Ascending aorta (tissue), 2 donors: ENCODE data around the gene ZNF296. TPM values are rescaled to one million over a fixed set of nuclear protein-coding genes. Genes with fewer than 3 reads are reported as not detected.

Source experiments
- DNase-seq, 2 donors: peaks; one replicate each; pipeline ENCODE4 v3.0.0-alpha.2; 2019; ENCODE audit warnings: low spot score in 2 of 2
- H3K27ac ChIP-seq, 2 donors: fragments of 200-600 bp; sonication (generic); one replicate each; pipeline ENCODE4 v1.5.1; 2016 to 2017; ENCODE audit warnings: mild to moderate bottlenecking in 1 of 2
- H3K27me3 ChIP-seq: fragments of 200-600 bp; sonication (generic); one replicate; pipeline ENCODE4 v1.5.1; 2017
- H3K36me3 ChIP-seq, 2 donors: fragments of 200-600 bp; sonication (generic); one replicate each; pipeline ENCODE4 v1.5.1; 2016
- H3K4me1 ChIP-seq, 2 donors: fragments of 200-600 bp; sonication (generic); one replicate each; pipeline ENCODE4 v1.5.1; 2016 to 2017; ENCODE audit warnings: mild to moderate bottlenecking in 1 of 2
- H3K4me3 ChIP-seq, 2 donors: fragments of 200-600 bp; sonication (generic); one replicate each; pipeline ENCODE4 v1.5.1; 2016 to 2017; ENCODE audit warnings: mild to moderate bottlenecking in 1 of 2
- H3K9me3 ChIP-seq, 2 donors: fragments of 200-600 bp; sonication (generic); one replicate each; pipeline ENCODE4 v1.5.1; 2016
- CTCF ChIP-seq, 3 experiments: fragments of 200-600 bp in 2 of 3; fragments of 450-650 bp in 1 of 3; sonication (generic) in 2 of 3; IDR thresholded peaks; one replicate each; pipeline ENCODE4 v1.5.1; 2016 to 2019; ENCODE audit warnings: antibody characterized with exemption in 3 of 3, mild to moderate bottlenecking in 1 of 3, moderate library complexity in 1 of 3
- intact Hi-C: fragments of 100-400 bp; cut with DNase I; formaldehyde crosslinking; loops from one replicate; pipeline ENCODE4 v1.15.1; 2023
- total RNA-seq: library from RNA; depleted of rRNA; stranded (reverse); fragments of >200 nt; gene quantifications from one replicate; pipeline ENCODE4 v1.1.0, GENCODE V29; 2016

Gene ZNF296
- total RNA-seq, 1 donor from 2014 or later = not detected

DNA sequence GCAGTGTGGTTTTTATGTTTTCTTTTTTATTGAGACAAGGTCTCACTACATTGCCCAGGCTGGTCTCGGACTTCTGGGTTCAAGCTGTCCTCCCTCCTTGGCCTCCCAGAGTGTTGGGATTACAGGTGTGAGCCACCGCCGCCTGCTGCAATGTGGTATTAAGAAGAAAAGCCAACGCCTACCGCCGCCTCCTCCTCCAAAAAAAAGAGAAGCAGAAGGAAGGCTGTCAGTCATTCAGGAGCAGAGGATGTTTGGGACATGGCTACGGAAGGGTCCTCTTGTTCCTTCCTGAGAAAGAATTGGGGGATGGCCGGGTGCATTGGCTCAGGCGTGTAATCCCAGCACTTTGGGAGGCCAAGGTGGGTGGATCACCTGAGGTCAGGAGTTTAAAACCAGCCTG, 17.9 kb upstream of the ZNF296 start:
- TF ChIP-seq CTCF (IDR thresholded peaks at IDR 0.05) = no peak
- peak overlapping the region; percentile 96 to 99 for H3K4me3 ChIP-seq
- H3K27ac ChIP-seq = no peak overlapping the region
- no peaks in the 10 kb centered on the region for H3K27me3 ChIP-seq
- no peak for DNase-seq
- H3K36me3 ChIP-seq = peaks cover 4 to 7% of the 10 kb centered on the region in 2 donors
- intact Hi-C loops = loop anchor here (5.0 kb wide), 1 partner anchor 313 kb away; the partner anchor contains the start of genes POLR1G and PPP1R13L
- H3K4me1 ChIP-seq = peaks cover 19 to 29% of the 10 kb centered on the region in 2 donors
- no peaks in the 10 kb centered on the region for H3K9me3 ChIP-seq

- no peaks in the 10 kb centered on the region for H3K27me3 ChIP-seq
- peak within 1 kb of the TSS; percentile 96 to 99 for H3K4me3 ChIP-seq
- TF ChIP-seq CTCF (IDR thresholded peaks at IDR 0.05) = peak in 2 of 3 experiments; percentile 40 to 62
- no peaks in the 10 kb centered on the region for H3K9me3 ChIP-seq
- peak; percentile 71 to 95 for DNase-seq
- intact Hi-C loops = loop anchor here (1.0 to 5.0 kb wide), 4 partner anchors 54 to 314 kb away; partner anchors contain the start of genes CLASRP, CLPTM1, POLR1G and PPP1R13L
- H3K4me1 ChIP-seq = peaks cover 19 to 24% of the 10 kb centered on the region in 2 donors
- peak within 1 kb of the TSS; percentile 83 to 88 for H3K27ac ChIP-seq
- H3K36me3 ChIP-seq = peaks cover 4 to 13% of the 10 kb centered on the region in 2 donors
Observed at GRCh38 chr19:45092747-45093678, 16.7 kb upstream of the ZNF296 start, which contains the start of gene PPP1R37. Gene PPP1R37 (plus strand): TSS chr19:45093179. CDS start chr19:45093326, 147 bp downstream.

DNA sequence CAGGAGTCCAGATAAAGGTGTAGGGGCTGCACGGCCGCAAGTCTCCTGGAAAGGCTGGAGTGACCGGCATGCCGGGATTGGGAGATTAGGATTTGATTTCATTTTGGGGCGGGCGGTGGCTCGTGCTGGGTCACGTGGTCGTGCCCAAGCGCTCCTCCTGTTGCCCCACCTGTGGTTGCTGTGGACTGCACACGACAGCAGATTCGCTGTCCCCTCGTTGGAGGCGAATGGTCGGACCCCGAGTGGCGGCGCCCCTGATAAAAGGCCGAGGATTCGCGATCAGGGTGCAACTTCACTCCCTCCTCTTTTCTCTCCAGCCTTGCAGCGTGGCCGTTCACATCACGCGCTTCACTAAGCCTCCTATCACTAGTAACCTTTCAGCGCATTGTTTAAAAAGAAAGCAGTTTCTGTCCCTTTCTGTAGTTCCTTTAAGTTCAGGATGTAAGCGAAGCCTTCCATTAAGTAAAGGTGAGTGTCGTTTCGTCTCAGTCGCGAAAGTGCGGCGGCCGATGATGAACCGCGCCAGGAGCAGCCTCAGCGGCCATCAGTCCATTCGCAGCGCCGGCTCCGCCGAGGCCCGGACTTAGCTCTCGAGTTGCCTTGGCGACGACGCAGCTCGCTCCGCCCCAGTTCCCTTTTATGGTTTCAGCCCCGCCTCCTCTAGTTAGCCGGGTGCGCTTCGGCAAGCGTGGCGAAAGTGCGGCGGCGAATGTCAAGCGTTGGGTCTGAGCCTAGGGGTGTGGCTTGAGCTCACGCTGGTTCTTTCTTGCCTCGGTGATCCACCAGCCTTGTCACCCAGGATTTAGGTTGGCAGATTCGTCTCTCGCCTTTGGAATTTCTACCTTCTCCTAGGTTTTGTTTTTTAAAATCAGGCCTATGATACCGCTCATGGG, 15.0 kb upstream of the ZNF296 start:
- Histone ChIP-seq H3K4me3 (peak overlapping the region; percentile 96 to 99), H3K27me3 (no peaks in the 10 kb centered on the region), H3K27ac (peak overlapping the region; percentile 83 to 88), H3K36me3 (peaks cover 4 to 13% of the 10 kb centered on the region in 2 donors), H3K9me3 (no peaks in the 10 kb centered on the region), H3K4me1 (peaks cover 19 to 23% of the 10 kb centered on the region in 2 donors)
- TF ChIP-seq CTCF (IDR thresholded peaks at IDR 0.05) = no peak
- intact Hi-C loops = loop anchor here (1.0 to 5.0 kb wide), 4 partner anchors 12 to 316 kb away; partner anchors contain the start of genes BLOC1S3, GEMIN7, MARK4 and POLR1G
- peak; percentile 88 to 99 for DNase-seq

GRCh38 chr19:45090606-45091005, 14.3 kb upstream of the ZNF296 start:
- Histone ChIP-seq H3K27ac (no peak overlapping the region), H3K4me1 (peaks cover 19 to 23% of the 10 kb centered on the region in 2 donors), H3K36me3 (peaks cover 4 to 13% of the 10 kb centered on the region in 2 donors), H3K4me3 (peak overlapping the region; percentile 96 to 99), H3K27me3 (no peaks in the 10 kb centered on the region), H3K9me3 (no peaks in the 10 kb centered on the region)
- intact Hi-C loops = loop anchor here (1.0 to 5.0 kb wide), 4 partner anchors 11 to 317 kb away; partner anchors contain the start of genes BLOC1S3, GEMIN7, MARK4 and POLR1G
- no peak for DNase-seq
- no peak for TF ChIP-seq CTCF (IDR thresholded peaks at IDR 0.05)

GRCh38 chr19:45090034-45090433, 13.8 kb upstream of the ZNF296 start:
- peaks cover 4 to 17% of the 10 kb centered on the region in 2 donors for H3K36me3 ChIP-seq

More at GRCh38 chr19:45090034-45090433, 13.8 kb upstream of the ZNF296 start:
- intact Hi-C loops = loop anchor here (2.0 to 5.0 kb wide), 2 partner anchors 161 to 317 kb away; partner anchors contain the start of genes MARK4, POLR1G and PPP1R13L
- Histone ChIP-seq H3K27ac (no peak overlapping the region), H3K9me3 (no peaks in the 10 kb centered on the region), H3K4me1 (peaks cover 17 to 22% of the 10 kb centered on the region in 2 donors), H3K4me3 (no peak overlapping the region), H3K27me3 (no peaks in the 10 kb centered on the region)
- TF ChIP-seq CTCF (IDR thresholded peaks at IDR 0.05) = no peak
- DNase-seq = no peak
